Sigmoid colon (tissue), 4 donors: ENCODE results near the gene SLC35G4.
"Not testable (repeated sequence)": the region's sequence is repeated elsewhere in the genome, so short reads cannot be mapped to it uniquely, and the experiment has no call there.

Source experiments
- CTCF ChIP-seq, 4 experiments: fragments of 450-650 bp in 3 of 4; fragments of 200-600 bp in 1 of 4; IDR thresholded peaks; one replicate each; pipeline ENCODE4 v1.5.1; 2016 to 2019; ENCODE audit warnings: antibody characterized with exemption in 4 of 4, mild to moderate bottlenecking in 3 of 4, moderate library complexity in 2 of 4
- POLR2A ChIP-seq, 2 donors: fragments of 450-650 bp; IDR thresholded peaks; one replicate each; pipeline ENCODE4 v1.6.1; 2016; ENCODE audit warnings: antibody characterized with exemption in 2 of 2, mild to moderate bottlenecking in 2 of 2, moderate library complexity in 2 of 2
- POLR2AphosphoS5 ChIP-seq, 4 donors: sonication (generic); formaldehyde crosslinking; IDR thresholded peaks; one replicate each; pipeline ENCODE4 v1.6.1; 2017; ENCODE audit warnings: antibody characterized with exemption in 4 of 4

- TF ChIP-seq POLR2A, CTCF, POLR2AphosphoS5 (IDR thresholded peaks at IDR 0.05): not testable (repeated sequence)
These were observed 5.6 kb downstream of the SLC35G4 start for GRCh38 chr18:11614981-11615380.
